SU-DHL-6 (cell line): ENCODE results near the gene RPP14.
"Not testable (repeated sequence)": the region's sequence is repeated elsewhere in the genome, so short reads cannot be mapped to it uniquely, and the experiment has no call there.

Source experiments
- CTCF ChIP-seq: fragments of 200-600 bp; sonication (generic); IDR thresholded peaks from one replicate; pipeline ENCODE4 v1.5.1; 2017; ENCODE audit warnings: antibody characterized with exemption, mild to moderate bottlenecking, low read length, moderate library complexity; ENCODE audit not compliant: insufficient read depth, poor library complexity, severe bottlenecking
- EZH2phosphoT487 ChIP-seq: fragments of 200-600 bp; sonication (generic), shearing (Covaris generic); conservative IDR thresholded peaks from 2 replicates; pipeline ENCODE4 v1.6.1; 2018; ENCODE audit warnings: mild to moderate bottlenecking, antibody characterized with exemption, low read length, moderate library complexity, mixed read lengths

GRCh38 chr3:58339146-58339545 lies 33.1 kb downstream of the RPP14 start:
- TF ChIP-seq CTCF, EZH2phosphoT487: not testable (repeated sequence)
